Sigmoid colon (tissue), 3 donors: ENCODE measurements around the gene EMC9.

Source experiments
- CTCF ChIP-seq, 4 experiments: fragments of 450-650 bp in 3 of 4; fragments of 200-600 bp in 1 of 4; IDR thresholded peaks; one replicate each; pipeline ENCODE4 v1.5.1; 2016 to 2019; ENCODE audit warnings: antibody characterized with exemption in 4 of 4, mild to moderate bottlenecking in 3 of 4, moderate library complexity in 2 of 4
- POLR2A ChIP-seq, 2 donors: fragments of 450-650 bp; IDR thresholded peaks; one replicate each; pipeline ENCODE4 v1.6.1; 2016; ENCODE audit warnings: antibody characterized with exemption in 2 of 2, mild to moderate bottlenecking in 2 of 2, moderate library complexity in 2 of 2

GRCh38 chr14:24138396-24139271 is 2.8 kb downstream of the EMC9 start:
- no peak for TF ChIP-seq POLR2A (IDR thresholded peaks at IDR 0.05)
- no peak for TF ChIP-seq CTCF (IDR thresholded peaks at IDR 0.05)
